Fibroblast of villous mesenchyme (primary cell): ENCODE measurements around the gene DDX39A. TPM values are rescaled to one million over a fixed set of nuclear protein-coding genes. Genes with fewer than 3 reads are reported as not detected.

Experiments used
- DNase-seq: peaks from one replicate; pipeline ENCODE4 v3.0.0-alpha.2; 2010; ENCODE audit warnings: low read depth
- H3K4me3 ChIP-seq: 2 replicates; pipeline ENCODE4 v1.5.1; 2011; ENCODE audit warnings: low read depth, mild to moderate bottlenecking, low read length
- CTCF ChIP-seq: IDR thresholded peaks from 2 replicates; pipeline ENCODE4 v1.5.1; 2012; ENCODE audit warnings: low read depth, mild to moderate bottlenecking, low read length; ENCODE audit not compliant: insufficient read depth
- total RNA-seq: library from RNA; depleted of rRNA; stranded (reverse); fragments of >200 nt; gene quantifications from 2 replicates; pipeline ENCODE4 v1.2.3, GENCODE V29; 2012

The DDX39A gene
- total RNA-seq, 1 donor = 56.6 TPM

GRCh38 chr19:14411938-14412245, 7.2 kb downstream of the DDX39A start:
- H3K4me3 ChIP-seq = no peak overlapping the region
- no peak for TF ChIP-seq CTCF
- no peak for DNase-seq

GRCh38 chr19:14411161-14411937, 7.8 kb downstream of the DDX39A start:
- TF ChIP-seq CTCF = no peak
- no peak overlapping the region for H3K4me3 ChIP-seq
- no peak for DNase-seq

GRCh38 chr19:14410091-14411051, 8.8 kb downstream of the DDX39A start:
- no peak for DNase-seq
- H3K4me3 ChIP-seq = no peak overlapping the region
- TF ChIP-seq CTCF = no peak

DNA sequence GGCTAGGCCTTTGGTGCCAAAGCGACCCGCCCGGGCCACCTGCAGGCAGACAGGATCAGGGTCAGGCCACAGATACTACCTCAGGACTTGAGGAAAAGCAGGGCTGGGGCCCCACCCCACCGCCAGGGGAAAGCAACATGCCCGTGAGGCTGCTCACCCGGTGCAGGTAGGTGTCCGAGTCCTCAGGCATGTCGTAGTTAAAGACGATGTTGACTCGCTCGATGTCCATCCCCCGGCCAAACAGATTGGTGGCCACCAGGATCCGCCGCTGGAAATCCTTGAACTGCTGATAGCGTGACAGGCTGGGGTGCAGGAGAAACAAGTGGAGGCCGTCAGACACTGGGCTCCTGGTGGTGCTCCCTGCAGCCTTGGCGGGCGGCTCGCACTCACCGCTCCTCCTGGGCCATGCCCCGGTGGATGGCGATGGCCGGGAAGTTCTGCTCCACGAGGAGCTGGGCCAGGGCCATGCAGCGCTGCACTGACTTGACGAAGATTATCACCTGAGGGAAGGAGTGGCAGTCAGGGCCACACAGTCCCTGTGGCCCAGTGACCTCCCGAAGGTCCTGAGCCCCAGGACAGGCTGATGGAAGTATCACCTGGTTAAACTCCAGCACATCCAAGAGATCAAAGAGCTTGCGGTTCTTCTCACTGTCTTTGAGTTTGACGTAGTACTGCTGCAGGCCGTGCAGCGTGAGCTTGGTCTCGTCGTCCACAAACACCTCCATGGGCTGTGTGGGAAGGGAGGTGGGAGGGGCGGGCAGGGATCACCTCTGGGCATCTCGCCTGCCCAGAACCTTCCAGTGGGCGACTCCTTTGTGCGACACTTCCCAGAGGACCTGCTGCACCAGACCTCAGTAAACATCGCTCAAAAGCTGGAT, 9.8 kb downstream of the DDX39A start:
- no peak for DNase-seq
- TF ChIP-seq CTCF = no peak
- no peak overlapping the region for H3K4me3 ChIP-seq

GRCh38 chr19:14408491-14409145, 10.5 kb downstream of the DDX39A start:
- no peak for TF ChIP-seq CTCF
- no peak overlapping the region for H3K4me3 ChIP-seq
- DNase-seq = peak; percentile 52
